Rectal smooth muscle tissue (tissue), 1 donor: Measurements from ENCODE around the gene TRMT10A.
"Not testable (repeated sequence)": the region's sequence is repeated elsewhere in the genome, so short reads cannot be mapped to it uniquely, and the experiment has no call there.

Source experiments
- H3K27ac ChIP-seq: one replicate; pipeline ENCODE4 v1.7.0; 2013; ENCODE audit warnings: low read depth, low read length, inconsistent platforms
- H3K27me3 ChIP-seq: one replicate; pipeline ENCODE4 v1.7.0; 2013; ENCODE audit warnings: low read length; ENCODE audit not compliant: control insufficient read depth, insufficient read depth
- H3K36me3 ChIP-seq: one replicate; pipeline ENCODE4 v1.7.0; 2013; ENCODE audit warnings: low read length; ENCODE audit not compliant: control insufficient read depth, insufficient read depth
- H3K4me1 ChIP-seq: one replicate; pipeline ENCODE4 v1.7.0; 2013; ENCODE audit warnings: low read length; ENCODE audit not compliant: control insufficient read depth, insufficient read depth
- H3K4me3 ChIP-seq: one replicate; pipeline ENCODE4 v1.7.0; 2013; ENCODE audit warnings: low read length
- H3K9ac ChIP-seq: one replicate; pipeline ENCODE4 v1.7.0; 2013; ENCODE audit warnings: low read length

TRMT10A gene

GRCh38 chr4:99536271-99536670 lies 27.6 kb downstream of the TRMT10A start:
- Histone ChIP-seq H3K27me3 (no peaks in the 10 kb centered on the region), H3K9ac (no peak overlapping the region), H3K36me3 (no peaks in the 10 kb centered on the region), H3K4me1 (no peaks in the 10 kb centered on the region), H3K27ac (no peak overlapping the region), H3K4me3 (no peak overlapping the region)

DNA sequence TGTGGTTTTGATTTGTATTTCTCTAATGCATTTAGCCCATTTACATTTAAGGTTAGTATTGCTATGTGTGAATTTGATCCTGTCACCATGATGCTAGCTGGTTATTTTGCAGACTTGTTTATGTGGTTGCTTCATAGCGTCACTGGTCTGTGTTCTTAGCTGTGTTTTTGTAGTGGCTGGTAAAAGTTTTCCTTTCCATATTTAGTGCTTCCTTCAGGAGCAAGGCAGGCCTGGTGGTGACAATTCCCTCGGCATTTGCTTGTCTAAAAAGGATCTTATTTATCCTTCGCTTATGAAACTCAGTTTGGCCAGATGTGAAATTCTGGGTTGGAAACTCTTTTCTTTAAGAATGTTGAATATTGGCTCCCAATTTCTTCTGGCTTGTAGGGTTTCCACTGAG lies 29.1 kb downstream of the TRMT10A start:
- not testable (repeated sequence) for H3K27ac ChIP-seq, H3K36me3 ChIP-seq, H3K9ac ChIP-seq

GRCh38 chr4:99529956-99530355 lies 33.9 kb downstream of the TRMT10A start:
- Histone ChIP-seq H3K27ac (no peak overlapping the region), H3K4me3 (no peak overlapping the region), H3K4me1 (no peaks in the 10 kb centered on the region), H3K27me3 (no peaks in the 10 kb centered on the region), H3K36me3 (no peaks in the 10 kb centered on the region), H3K9ac (no peak overlapping the region)

More for the DNA sequence above, 29.1 kb downstream of the TRMT10A start:
- H3K27me3 ChIP-seq, H3K4me3 ChIP-seq, H3K4me1 ChIP-seq: not testable (repeated sequence)

- Histone ChIP-seq H3K36me3 (no peaks in the 10 kb centered on the region), H3K4me1 (no peaks in the 10 kb centered on the region), H3K27ac (no peak overlapping the region), H3K27me3 (no peaks in the 10 kb centered on the region), H3K9ac (no peak overlapping the region), H3K4me3 (no peak overlapping the region)
Observed at GRCh38 chr4:99529228-99529627, 34.6 kb downstream of the TRMT10A start.

- no peaks in the 10 kb centered on the region for H3K36me3 ChIP-seq
- H3K27me3 ChIP-seq = no peaks in the 10 kb centered on the region
- no peak overlapping the region for H3K27ac ChIP-seq
- no peaks in the 10 kb centered on the region for H3K4me1 ChIP-seq
- H3K9ac ChIP-seq = no peak overlapping the region
- no peak overlapping the region for H3K4me3 ChIP-seq
Observed at GRCh38 chr4:99518601-99519295, 45.1 kb downstream of the TRMT10A start.

GRCh38 chr4:99510721-99511120 lies 53.1 kb downstream of the TRMT10A start, which contains the start of gene C4orf17:
C4orf17 (plus strand) TSS chr4:99511021; CDS start chr4:99513082, 2,061 bp downstream.
- Histone ChIP-seq H3K4me1 (no peaks in the 10 kb centered on the region), H3K9ac (no peak within 1 kb of the TSS), H3K4me3 (no peak within 1 kb of the TSS), H3K27ac (no peak within 1 kb of the TSS), H3K27me3 (no peaks in the 10 kb centered on the region), H3K36me3 (no peaks in the 10 kb centered on the region)

GRCh38 chr4:99507762-99508161 lies 56.1 kb downstream of the TRMT10A start:
- no peak overlapping the region for H3K9ac ChIP-seq
- no peaks in the 10 kb centered on the region for H3K4me1 ChIP-seq
- no peak overlapping the region for H3K27ac ChIP-seq
- H3K36me3 ChIP-seq = no peaks in the 10 kb centered on the region
- H3K4me3 ChIP-seq = no peak overlapping the region
- no peaks in the 10 kb centered on the region for H3K27me3 ChIP-seq

GRCh38 chr4:99507349-99507748 lies 56.5 kb downstream of the TRMT10A start:
- no peak overlapping the region for H3K4me3 ChIP-seq
- no peaks in the 10 kb centered on the region for H3K27me3 ChIP-seq
- no peak overlapping the region for H3K27ac ChIP-seq
- H3K36me3 ChIP-seq = no peaks in the 10 kb centered on the region
- H3K9ac ChIP-seq = no peak overlapping the region
- H3K4me1 ChIP-seq = no peaks in the 10 kb centered on the region

- Histone ChIP-seq H3K36me3 (no peaks in the 10 kb centered on the region), H3K9ac (no peak overlapping the region), H3K27me3 (no peaks in the 10 kb centered on the region), H3K4me3 (no peak overlapping the region), H3K4me1 (no peaks in the 10 kb centered on the region), H3K27ac (no peak overlapping the region)
Observed at GRCh38 chr4:99506781-99507180, 57.1 kb downstream of the TRMT10A start.

DNA sequence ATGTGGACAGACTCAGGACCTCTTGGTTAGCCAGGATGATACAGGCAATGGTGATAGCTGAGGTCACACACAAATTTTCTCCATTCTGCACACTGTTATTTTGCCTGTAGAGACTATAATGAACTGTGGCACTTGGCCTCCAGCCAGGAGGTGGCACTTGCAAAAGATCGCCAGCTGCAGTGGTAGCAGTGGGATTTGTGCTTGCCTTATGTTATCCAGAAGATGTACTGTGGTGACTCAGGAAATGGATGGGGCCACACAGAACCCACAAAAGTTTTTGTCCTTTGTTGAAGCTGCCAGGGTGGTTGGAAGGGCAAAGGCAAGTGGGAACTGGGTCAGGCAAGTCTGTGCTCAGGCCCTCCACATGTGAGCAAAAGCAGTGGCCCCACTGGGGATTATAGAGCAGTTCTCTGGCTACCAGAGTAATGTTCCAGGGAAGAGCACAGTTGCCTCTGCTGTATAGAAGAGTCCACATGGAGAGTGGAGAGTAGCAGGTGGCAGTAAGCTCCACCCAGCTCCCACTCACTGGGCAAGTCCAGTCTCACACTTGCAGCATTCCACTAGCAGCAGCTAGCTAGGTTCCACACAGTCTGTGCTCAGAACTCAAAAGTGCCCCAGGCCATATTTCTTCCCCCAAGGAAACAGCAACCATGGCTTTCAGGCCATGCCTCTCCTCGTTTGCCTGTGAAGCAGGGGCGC lies 58.9 kb downstream of the TRMT10A start:
- H3K4me3 ChIP-seq = no peak overlapping the region
- H3K27ac ChIP-seq = no peak overlapping the region
- H3K9ac ChIP-seq = no peak overlapping the region
- H3K4me1 ChIP-seq = no peaks in the 10 kb centered on the region
- H3K36me3 ChIP-seq = no peaks in the 10 kb centered on the region
- no peaks in the 10 kb centered on the region for H3K27me3 ChIP-seq
